Chondrocyte (in vitro differentiated cells): ENCODE results near the gene TBXA2R. TPM values are rescaled to one million over a fixed set of nuclear protein-coding genes. Genes with fewer than 3 reads are reported as not detected.

Experiments
- DNase-seq: peaks from one replicate; pipeline ENCODE4 v3.0.0; 2021; ENCODE audit warnings: mixed read lengths, low spot score
- H3K27ac Mint-ChIP-seq: one replicate; pipeline ENCODE4 v1.8.0; 2021; ENCODE audit warnings: mild to moderate bottlenecking, moderate library complexity, mixed read lengths; ENCODE audit not compliant: unreplicated experiment
- H3K27me3 Mint-ChIP-seq: 2 replicates; pipeline ENCODE4 v1.8.0; 2021; ENCODE audit warnings: low read depth, mixed read lengths
- H3K36me3 Mint-ChIP-seq: 2 replicates; pipeline ENCODE4 v1.8.0; 2021; ENCODE audit warnings: low read depth, mixed read lengths
- H3K4me1 Mint-ChIP-seq: 2 replicates; pipeline ENCODE4 v1.8.0; 2021; ENCODE audit warnings: low read depth, mild to moderate bottlenecking, mixed read lengths
- H3K4me3 Mint-ChIP-seq: one replicate; pipeline ENCODE4 v1.8.0; 2021; ENCODE audit warnings: mild to moderate bottlenecking, moderate library complexity, mixed read lengths; ENCODE audit not compliant: unreplicated experiment
- H3K9me3 Mint-ChIP-seq: 2 replicates; pipeline ENCODE4 v1.8.0; 2021; ENCODE audit warnings: low read depth, mixed read lengths
- total RNA-seq: library from RNA; stranded (reverse); gene quantifications from 3 replicates; pipeline ENCODE4 v1.2.1, GENCODE V29; 2021
- TF ChIP-seq, protein P1 (sequence below): fragments of 200-600 bp; sonication (generic); IDR thresholded peaks from 2 replicates; pipeline ENCODE4 v1.5.0; 2021; ENCODE audit warnings: antibody characterized with exemption, mild to moderate bottlenecking, moderate library complexity

TBXA2R gene
- total RNA-seq, 1 donor from 2014 or later: 5.8 TPM

DNA sequence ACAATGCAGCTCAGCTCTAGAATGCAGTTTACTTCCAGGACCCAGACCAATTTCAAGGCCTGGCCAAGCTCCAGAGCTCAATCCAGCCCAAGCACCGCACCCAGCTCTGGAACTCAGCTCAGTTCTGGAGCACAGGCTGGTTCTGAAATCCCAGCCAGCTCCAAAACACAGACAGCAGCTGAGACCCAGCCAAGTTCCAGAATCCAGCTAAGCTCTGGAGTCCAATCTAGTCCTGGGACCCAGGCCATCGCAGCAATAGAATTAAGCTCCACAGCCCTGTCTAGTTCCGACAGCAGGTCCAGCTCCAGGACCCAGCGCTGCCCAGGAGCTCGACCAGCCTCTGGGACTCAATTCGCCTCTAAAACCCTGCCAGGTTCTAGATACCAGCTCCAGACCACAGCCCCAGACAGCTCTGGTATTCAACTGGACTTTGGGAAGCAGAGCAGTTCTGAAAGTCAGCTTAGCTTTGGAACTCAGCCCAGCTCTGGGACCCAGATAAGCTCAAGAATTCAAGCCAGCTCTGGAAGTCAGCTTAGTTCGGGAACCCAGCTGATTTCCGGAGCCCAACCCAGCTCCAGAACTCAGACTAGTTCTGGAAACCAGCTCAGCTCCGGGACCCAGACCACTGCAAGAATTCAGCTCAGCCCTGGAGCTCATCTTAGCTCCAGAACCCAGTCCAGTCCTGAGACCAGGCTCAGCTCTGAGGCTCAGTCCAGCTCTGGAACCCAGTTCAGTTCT lies 14.6 kb downstream of the TBXA2R start:
- no peaks in the 10 kb centered on the region for H3K9me3 Mint-ChIP-seq
- H3K27me3 Mint-ChIP-seq: peaks cover 5% of the 10 kb centered on the region
- no peak overlapping the region for H3K27ac Mint-ChIP-seq
- H3K4me1 Mint-ChIP-seq: no peaks in the 10 kb centered on the region
- TF ChIP-seq, protein P1, sequence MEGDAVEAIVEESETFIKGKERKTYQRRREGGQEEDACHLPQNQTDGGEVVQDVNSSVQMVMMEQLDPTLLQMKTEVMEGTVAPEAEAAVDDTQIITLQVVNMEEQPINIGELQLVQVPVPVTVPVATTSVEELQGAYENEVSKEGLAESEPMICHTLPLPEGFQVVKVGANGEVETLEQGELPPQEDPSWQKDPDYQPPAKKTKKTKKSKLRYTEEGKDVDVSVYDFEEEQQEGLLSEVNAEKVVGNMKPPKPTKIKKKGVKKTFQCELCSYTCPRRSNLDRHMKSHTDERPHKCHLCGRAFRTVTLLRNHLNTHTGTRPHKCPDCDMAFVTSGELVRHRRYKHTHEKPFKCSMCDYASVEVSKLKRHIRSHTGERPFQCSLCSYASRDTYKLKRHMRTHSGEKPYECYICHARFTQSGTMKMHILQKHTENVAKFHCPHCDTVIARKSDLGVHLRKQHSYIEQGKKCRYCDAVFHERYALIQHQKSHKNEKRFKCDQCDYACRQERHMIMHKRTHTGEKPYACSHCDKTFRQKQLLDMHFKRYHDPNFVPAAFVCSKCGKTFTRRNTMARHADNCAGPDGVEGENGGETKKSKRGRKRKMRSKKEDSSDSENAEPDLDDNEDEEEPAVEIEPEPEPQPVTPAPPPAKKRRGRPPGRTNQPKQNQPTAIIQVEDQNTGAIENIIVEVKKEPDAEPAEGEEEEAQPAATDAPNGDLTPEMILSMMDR: no peak
- H3K4me3 Mint-ChIP-seq: no peak overlapping the region
- DNase-seq: no peak
- no peaks in the 10 kb centered on the region for H3K36me3 Mint-ChIP-seq

DNA sequence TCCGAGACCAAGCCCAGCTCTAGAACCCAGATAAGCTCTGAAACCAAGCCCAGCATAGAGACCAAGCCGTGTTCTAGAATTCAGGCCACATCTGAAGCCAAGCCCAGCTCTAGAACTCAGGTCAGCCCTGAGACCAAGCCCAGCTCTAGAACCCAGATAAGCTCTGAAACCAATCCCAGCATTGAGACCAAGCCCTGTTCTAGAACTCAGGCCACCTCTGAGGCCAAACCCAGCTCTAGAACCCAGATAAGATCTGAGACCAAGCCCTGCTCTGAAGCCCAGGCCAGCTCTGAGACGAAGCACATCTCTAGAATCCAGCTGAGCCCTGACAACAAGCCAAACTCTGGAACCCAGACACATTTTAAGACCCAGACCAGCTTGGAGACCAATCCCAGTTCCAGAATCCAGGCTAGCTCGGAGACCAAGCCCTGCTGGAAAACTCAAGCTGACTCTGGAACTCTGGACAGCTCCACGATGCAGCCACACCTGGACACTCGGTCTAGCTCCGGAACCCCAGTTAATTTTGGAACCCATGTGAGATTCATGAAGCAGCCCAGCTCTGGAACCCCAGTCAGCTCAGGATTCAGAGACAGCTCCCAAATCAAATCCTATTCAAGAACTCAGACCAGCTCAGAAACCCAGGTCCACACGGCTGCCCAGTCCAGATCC lies 15.6 kb downstream of the TBXA2R start:
- Mint-ChIP-seq H3K27me3 (peaks cover 5% of the 10 kb centered on the region), H3K36me3 (no peaks in the 10 kb centered on the region)

DNA sequence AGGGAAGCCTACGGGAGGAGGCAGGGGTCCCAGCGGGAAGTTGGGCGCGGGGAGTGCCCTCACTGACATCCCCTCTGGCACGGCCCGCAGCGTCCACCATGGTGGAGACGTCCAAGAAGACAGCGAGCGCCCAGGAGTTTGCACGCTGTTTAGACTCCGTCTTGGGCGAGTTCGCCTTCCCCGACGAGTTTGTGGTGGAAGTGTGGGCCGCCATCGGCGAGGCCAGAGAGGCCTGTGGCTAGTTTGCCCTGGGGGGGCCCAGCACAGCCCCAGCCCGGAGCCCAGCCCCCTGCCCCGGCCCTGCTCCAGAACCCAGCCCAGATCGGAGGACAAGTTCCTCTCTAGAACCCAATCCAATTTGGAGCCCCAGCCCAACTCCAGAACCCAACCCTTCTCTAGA lies 16.7 kb downstream of the TBXA2R start:
- DNase-seq: no peak
- Mint-ChIP-seq H3K27me3 (peaks cover 5% of the 10 kb centered on the region), H3K9me3 (no peaks in the 10 kb centered on the region), H3K4me1 (no peaks in the 10 kb centered on the region), H3K36me3 (no peaks in the 10 kb centered on the region), H3K27ac (no peak overlapping the region), H3K4me3 (no peak overlapping the region)
- TF ChIP-seq, protein P1: no peak

More for the DNA sequence above, 15.6 kb downstream of the TBXA2R start:
- Mint-ChIP-seq H3K27ac (no peak overlapping the region), H3K4me3 (no peak overlapping the region), H3K4me1 (no peaks in the 10 kb centered on the region), H3K9me3 (no peaks in the 10 kb centered on the region)
- TF ChIP-seq, protein P1: no peak
- no peak for DNase-seq

DNA sequence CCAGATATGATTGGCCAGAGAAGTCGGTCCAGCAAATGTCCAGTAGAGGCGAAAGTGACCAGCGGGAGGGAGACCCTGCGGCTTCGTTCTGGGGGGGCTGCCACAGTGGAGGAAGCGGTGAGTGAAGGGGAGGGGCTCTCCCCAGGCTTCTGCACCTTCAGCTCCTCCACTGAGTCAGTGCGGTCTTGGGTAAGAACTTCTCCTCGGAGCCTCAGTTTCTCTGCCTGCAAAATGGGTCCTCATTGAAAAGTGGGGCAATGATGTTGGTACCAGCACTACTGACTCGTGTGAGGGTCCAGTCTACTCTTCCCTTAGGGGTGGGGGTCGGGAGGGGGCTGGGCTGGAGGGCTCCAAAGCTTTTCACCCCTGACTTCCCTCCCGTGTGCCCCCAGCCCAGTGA lies 17.2 kb downstream of the TBXA2R start:
- Mint-ChIP-seq H3K4me3 (no peak overlapping the region), H3K4me1 (no peaks in the 10 kb centered on the region), H3K27ac (no peak overlapping the region), H3K9me3 (no peaks in the 10 kb centered on the region), H3K36me3 (no peaks in the 10 kb centered on the region), H3K27me3 (peaks cover 5% of the 10 kb centered on the region)
- DNase-seq: no peak
- TF ChIP-seq, protein P1: no peak

DNA sequence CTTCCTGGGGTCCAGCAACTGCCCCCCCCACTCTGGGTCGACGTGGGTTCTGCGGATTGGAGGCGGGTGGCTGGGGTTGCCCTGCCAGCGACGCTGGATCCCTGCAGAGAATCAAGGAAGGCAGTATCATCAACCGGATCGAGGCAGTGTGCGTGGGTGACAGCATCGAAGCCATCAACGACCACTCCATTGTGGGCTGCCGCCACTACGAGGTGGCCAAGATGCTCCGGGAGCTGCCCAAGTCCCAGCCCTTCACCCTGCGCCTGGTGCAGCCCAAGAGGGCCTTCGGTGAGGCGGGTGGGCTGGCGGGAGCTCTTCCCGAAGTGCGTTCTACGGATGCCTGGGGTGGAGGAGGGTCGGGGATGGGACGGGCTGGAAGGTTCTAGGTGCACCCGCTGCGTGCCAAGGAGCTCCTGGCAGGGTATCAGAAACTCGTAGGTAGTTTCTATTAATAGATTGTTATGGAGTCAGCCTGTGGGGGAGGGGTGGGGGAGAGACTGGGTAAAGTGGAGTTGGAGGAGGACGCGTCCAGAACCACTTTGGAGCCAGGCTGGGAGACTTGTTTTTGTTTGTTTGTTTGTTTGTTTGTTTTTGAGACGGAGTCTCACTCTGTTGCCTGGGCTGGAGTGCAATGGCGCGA lies 19.8 kb downstream of the TBXA2R start:
- no peak overlapping the region for H3K4me3 Mint-ChIP-seq
- no peak overlapping the region for H3K27ac Mint-ChIP-seq
- TF ChIP-seq, protein P1: no peak
- H3K36me3 Mint-ChIP-seq: no peaks in the 10 kb centered on the region
- H3K27me3 Mint-ChIP-seq: peaks cover 2% of the 10 kb centered on the region
- H3K4me1 Mint-ChIP-seq: no peaks in the 10 kb centered on the region
- no peaks in the 10 kb centered on the region for H3K9me3 Mint-ChIP-seq
- no peak for DNase-seq
